Activated CD4-positive, alpha-beta T cell treated with anti-CD3 and anti-CD28 coated beads for 4 hours (primary cell): ENCODE measurements around the gene FAM43B.
"Not testable (repeated sequence)": the region's sequence is repeated elsewhere in the genome, so short reads cannot be mapped to it uniquely, and the experiment has no call there.

Source experiments
- DNase-seq, 2 donors: peaks; one replicate each; pipeline ENCODE4 v3.0.0-alpha.2; 2020

FAM43B gene

GRCh38 chr1:20551945-20552727 is at the start of gene FAM43B:
Gene FAM43B, plus strand, starts transcription at chr1:20552573. Its CDS starts 401 bp downstream, at chr1:20552974.
- no peak for DNase-seq

GRCh38 chr1:20505488-20505887 is 46.9 kb upstream of the FAM43B start:
- DNase-seq = no peak

GRCh38 chr1:20507248-20507563 is 45.2 kb upstream of the FAM43B start:
- no peak for DNase-seq

GRCh38 chr1:20507564-20508410 is 44.6 kb upstream of the FAM43B start, which contains the start of gene MUL1:
Gene MUL1, minus strand, starts transcription at chr1:20508151. Its CDS starts 127 bp downstream, at chr1:20508024.
- DNase-seq = peak; percentile 88 to 93

GRCh38 chr1:20508411-20508771 is 44.0 kb upstream of the FAM43B start:
- DNase-seq = no peak

- DNase-seq = no peak
Measured at GRCh38 chr1:20511518-20512428, 40.6 kb upstream of the FAM43B start.

GRCh38 chr1:20519609-20520262 is 32.6 kb upstream of the FAM43B start:
- not testable (repeated sequence) for DNase-seq

GRCh38 chr1:20521960-20522861 is 30.2 kb upstream of the FAM43B start:
- DNase-seq = peak; percentile 37 to 75

- no peak for DNase-seq
Measured at GRCh38 chr1:20526267-20526666, 26.1 kb upstream of the FAM43B start.

GRCh38 chr1:20528221-20528620 is 24.2 kb upstream of the FAM43B start:
- no peak for DNase-seq

GRCh38 chr1:20530306-20530705 is 22.1 kb upstream of the FAM43B start:
- no peak for DNase-seq

- DNase-seq = no peak
Measured at GRCh38 chr1:20530901-20531300, 21.5 kb upstream of the FAM43B start.

- no peak for DNase-seq
Measured at GRCh38 chr1:20533635-20534034, 18.7 kb upstream of the FAM43B start.

GRCh38 chr1:20534659-20535417 is 17.5 kb upstream of the FAM43B start:
- DNase-seq = no peak

GRCh38 chr1:20538227-20538626 is 14.1 kb upstream of the FAM43B start:
- no peak for DNase-seq

- no peak for DNase-seq
Measured at GRCh38 chr1:20538760-20539551, 13.4 kb upstream of the FAM43B start.

- no peak for DNase-seq
Measured at GRCh38 chr1:20540281-20540680, 12.1 kb upstream of the FAM43B start.

GRCh38 chr1:20546637-20547036 is 5.7 kb upstream of the FAM43B start:
- DNase-seq = no peak

- DNase-seq = no peak
Measured at GRCh38 chr1:20551161-20551560, 1.2 kb upstream of the FAM43B start.
